Thymus (tissue), 11 donors: ENCODE measurements around the gene CDK9. TPM values are rescaled to one million over a fixed set of nuclear protein-coding genes. Genes with fewer than 3 reads are reported as not detected.
"Not testable (repeated sequence)": the region's sequence is repeated elsewhere in the genome, so short reads cannot be mapped to it uniquely, and the experiment has no call there.

ENCODE experiments used
- DNase-seq, 9 donors: peaks; one replicate each; pipeline ENCODE4 v3.0.0-alpha.2; 2013; ENCODE audit warnings: low spot score in 9 of 9, low read depth in 6 of 9, missing footprints in 1 of 9
- H3K27ac ChIP-seq, 2 donors: one replicate each; pipeline ENCODE4 v1.5.1; 2013; ENCODE audit warnings: control low read depth in 1 of 2, low read depth in 1 of 2, low read length in 1 of 2, mild to moderate bottlenecking in 1 of 2, moderate library complexity in 1 of 2
- H3K27me3 ChIP-seq, 2 donors: one replicate each; pipeline ENCODE4 v1.5.1; 2013; ENCODE audit warnings: low read length in 1 of 2; ENCODE audit not compliant: control insufficient read depth in 2 of 2, insufficient read depth in 1 of 2
- H3K36me3 ChIP-seq, 2 donors: one replicate each; pipeline ENCODE4 v1.5.1; 2013; ENCODE audit warnings: low read length in 1 of 2, mild to moderate bottlenecking in 1 of 2, moderate library complexity in 1 of 2; ENCODE audit not compliant: control insufficient read depth in 2 of 2, insufficient read depth in 2 of 2
- H3K4me1 ChIP-seq, 2 donors: one replicate each; pipeline ENCODE4 v1.5.1; 2013; ENCODE audit warnings: low read length in 2 of 2; ENCODE audit not compliant: control insufficient read depth in 2 of 2, insufficient read depth in 2 of 2
- H3K4me3 ChIP-seq, 2 donors: one replicate each; pipeline ENCODE4 v1.5.1; 2013; ENCODE audit warnings: low read length in 2 of 2, control low read depth in 1 of 2, mild to moderate bottlenecking in 1 of 2
- H3K9me3 ChIP-seq, 2 donors: one replicate each; pipeline ENCODE4 v1.5.1; 2013; ENCODE audit warnings: low read length in 1 of 2, mild to moderate bottlenecking in 1 of 2; ENCODE audit not compliant: control insufficient read depth in 2 of 2, insufficient read depth in 1 of 2
- WGBS: extraction: QIAGEN DNeasy Blood & Tissue Kit; methylation state at CpG from one replicate; pipeline ENCODE4 v1.1.7; 2013; 5-methylcytosine and 5-hydroxymethylcytosine counted together
- polyA plus RNA-seq: library from polyadenylated mRNA; stranded (reverse); fragments of 200-250 nt; gene quantifications from one replicate; pipeline ENCODE4 v1.2.3, GENCODE V29; 2013
- total RNA-seq: library from RNA; stranded (reverse); fragments of 120-200 nt; gene quantifications from one replicate; pipeline ENCODE4 v1.2.4, GENCODE V29; 2013
- donor health status: healthy.

CDK9 gene
- total and polyA plus RNA-seq, 2 donors: 38.9 to 122 TPM

- not testable (repeated sequence) for H3K4me3 ChIP-seq
Measured at GRCh38 chr9:127836561-127836960, 50.7 kb downstream of the CDK9 start.

GRCh38 chr9:127837346-127837745 is 51.5 kb downstream of the CDK9 start:
- Histone ChIP-seq H3K27ac (no peak overlapping the region), H3K27me3 (peaks cover 0 to 3% of the 10 kb centered on the region in 2 donors), H3K4me3 (no peak overlapping the region), H3K9me3 (peaks cover 0 to 4% of the 10 kb centered on the region in 2 donors), H3K4me1 (peaks cover 0 to 14% of the 10 kb centered on the region in 2 donors), H3K36me3 (peaks cover 0 to 3% of the 10 kb centered on the region in 2 donors)
- 82% methylated on average over 4 of the region's 4 CpGs for WGBS
- no peak for DNase-seq

More at GRCh38 chr9:127836561-127836960, 50.7 kb downstream of the CDK9 start:
- H3K27ac ChIP-seq: peak overlapping the region in 1 of 2 donors; percentile 15
- H3K4me1 ChIP-seq: peaks cover 0 to 17% of the 10 kb centered on the region in 2 donors
- H3K9me3 ChIP-seq, H3K27me3 ChIP-seq, DNase-seq, H3K36me3 ChIP-seq: not testable (repeated sequence)
- 97% methylated on average over 3 of the region's 3 CpGs for WGBS

GRCh38 chr9:127838375-127839078 is 52.7 kb downstream of the CDK9 start:
- WGBS: 86% methylated on average over 18 of the region's 18 CpGs
- Histone ChIP-seq H3K27ac (peak overlapping the region in 1 of 2 donors; percentile 62), H3K27me3 (peaks cover 0 to 3% of the 10 kb centered on the region in 2 donors), H3K4me1 (peaks cover 0 to 12% of the 10 kb centered on the region in 2 donors), H3K9me3 (peaks cover 0 to 4% of the 10 kb centered on the region in 2 donors), H3K4me3 (no peak overlapping the region), H3K36me3 (peaks cover 0 to 3% of the 10 kb centered on the region in 2 donors)
- no peak for DNase-seq

Other genes starting within 250 kb of the CDK9 start
- gene STXBP1, start 173.8 kb upstream of the CDK9 start, total RNA-seq: 2.7 TPM
- 10.2 TPM for gene STXBP1, start 173.8 kb upstream of the CDK9 start, polyA plus RNA-seq
- 0.05 TPM for gene CFAP157, start 79.0 kb upstream of the CDK9 start, total RNA-seq
- gene CFAP157, start 79.0 kb upstream of the CDK9 start, polyA plus RNA-seq: 0.62 TPM
- gene PTRH1, start 70.4 kb upstream of the CDK9 start, total RNA-seq: 16.3 TPM
- gene PTRH1, start 70.4 kb upstream of the CDK9 start, polyA plus RNA-seq: 12.2 TPM
- 0.09 TPM for gene TTC16, start 70.0 kb upstream of the CDK9 start, total RNA-seq
- 0.18 TPM for gene TTC16, start 70.0 kb upstream of the CDK9 start, polyA plus RNA-seq
- gene TOR2A, start 50.7 kb upstream of the CDK9 start, total RNA-seq: 7.2 TPM
- 19.3 TPM for gene TOR2A, start 50.7 kb upstream of the CDK9 start, polyA plus RNA-seq
- gene SH2D3C, start 7.4 kb upstream of the CDK9 start, total RNA-seq: 18.2 TPM
- gene SH2D3C, start 7.4 kb upstream of the CDK9 start, polyA plus RNA-seq: 25.1 TPM
- gene FPGS, start 16.8 kb downstream of the CDK9 start, total RNA-seq: 30.4 TPM
- gene FPGS, start 16.8 kb downstream of the CDK9 start, polyA plus RNA-seq: 48.4 TPM
- gene ENG, start 68.6 kb downstream of the CDK9 start, total RNA-seq: 1.7 TPM
- gene ENG, start 68.6 kb downstream of the CDK9 start, polyA plus RNA-seq: 48.2 TPM
- gene AK1, start 91.6 kb downstream of the CDK9 start, total RNA-seq: 6.6 TPM
- gene AK1, start 91.6 kb downstream of the CDK9 start, polyA plus RNA-seq: 66.2 TPM
- 16.2 TPM for gene ST6GALNAC6, start 113.6 kb downstream of the CDK9 start, total RNA-seq
- 42.8 TPM for gene ST6GALNAC6, start 113.6 kb downstream of the CDK9 start, polyA plus RNA-seq
- 8.5 TPM for gene ST6GALNAC4, start 131.0 kb downstream of the CDK9 start, total RNA-seq
- gene ST6GALNAC4, start 131.0 kb downstream of the CDK9 start, polyA plus RNA-seq: 12.8 TPM
- 0.33 TPM for gene PIP5KL1, start 144.7 kb downstream of the CDK9 start, total RNA-seq
- 1.2 TPM for gene PIP5KL1, start 144.7 kb downstream of the CDK9 start, polyA plus RNA-seq
- 17.9 TPM for gene DPM2, start 151.8 kb downstream of the CDK9 start, total RNA-seq
- 32.8 TPM for gene DPM2, start 151.8 kb downstream of the CDK9 start, polyA plus RNA-seq
- 12.9 TPM for gene EEIG1, start 195.0 kb downstream of the CDK9 start, total RNA-seq
- gene EEIG1, start 195.0 kb downstream of the CDK9 start, polyA plus RNA-seq: 51.4 TPM